NCI-H2081 (cell line): ENCODE measurements around the gene LAYN.

Experiments
- DNase-seq, 2 experiments: peaks; one replicate each; lab custom pipeline; 2025; lab: John Stamatoyannopoulos, UW

LAYN gene

DNA sequence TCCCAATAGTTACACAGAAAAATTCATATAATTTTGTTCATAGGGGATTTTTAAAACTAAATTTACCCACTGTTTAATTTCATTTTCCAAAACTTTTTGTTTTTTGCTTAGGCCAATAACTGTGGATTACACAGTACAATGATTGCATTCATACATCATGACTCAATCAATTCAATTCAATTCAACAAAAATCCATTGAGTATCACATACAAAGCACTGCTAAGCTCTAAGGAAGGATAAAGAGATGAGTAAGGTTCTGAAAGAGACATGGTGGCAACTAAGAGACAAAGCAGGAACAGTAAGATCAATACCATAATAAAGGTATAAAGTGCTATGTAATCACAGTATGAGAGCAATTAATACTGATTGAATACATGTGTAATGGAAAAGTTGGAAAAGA lies 9.4 kb upstream of the LAYN start:
- DNase-seq, result no peak

DNA sequence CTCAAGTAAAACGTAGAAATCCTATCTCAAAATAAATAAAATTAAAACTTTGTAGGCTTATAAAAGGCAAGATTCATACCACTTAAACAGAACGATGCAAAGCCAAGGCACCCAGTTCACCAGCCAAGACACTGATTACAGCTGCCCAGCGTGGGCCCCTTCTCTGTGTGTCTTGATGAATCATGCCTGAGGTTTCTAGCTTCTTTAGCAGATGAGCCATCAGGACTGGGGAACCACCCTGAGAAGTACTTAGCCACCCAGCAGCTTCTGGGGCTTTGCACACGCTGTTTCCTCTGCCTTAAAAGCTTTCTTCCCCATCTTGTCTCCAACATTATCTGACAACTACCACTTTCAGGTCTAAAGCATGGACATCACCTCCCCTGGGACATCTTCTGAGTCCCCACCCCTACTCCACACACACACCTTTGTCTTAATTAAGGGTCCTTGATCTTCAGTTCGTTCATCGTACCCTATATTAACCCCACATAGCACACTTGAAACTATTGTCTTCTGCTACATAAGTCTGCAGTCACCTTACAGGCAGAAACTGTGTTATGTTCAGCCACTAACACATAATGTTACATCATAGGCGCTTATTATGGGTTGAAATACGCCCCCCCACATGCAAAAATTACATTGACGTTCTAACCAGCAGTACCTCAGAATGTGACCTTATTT lies 8.7 kb upstream of the LAYN start:
- DNase-seq, result no peak

DNA sequence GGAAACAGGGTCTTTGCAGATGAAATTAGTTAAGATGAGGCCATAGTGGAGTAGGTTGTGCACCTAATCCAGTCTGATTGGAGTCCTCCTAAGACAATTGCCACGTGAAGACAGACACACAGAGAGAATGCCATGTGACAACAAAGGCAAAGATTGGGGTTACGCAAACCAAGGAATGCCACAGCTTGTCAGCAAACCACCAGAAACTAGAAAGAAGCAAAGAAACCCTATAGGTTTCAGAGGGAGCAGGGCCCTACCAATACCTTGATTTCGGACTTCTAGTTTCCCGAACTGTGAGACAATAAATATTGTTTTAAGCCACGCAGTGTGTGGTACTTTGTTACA lies 8.2 kb upstream of the LAYN start:
- no peak for DNase-seq

DNA sequence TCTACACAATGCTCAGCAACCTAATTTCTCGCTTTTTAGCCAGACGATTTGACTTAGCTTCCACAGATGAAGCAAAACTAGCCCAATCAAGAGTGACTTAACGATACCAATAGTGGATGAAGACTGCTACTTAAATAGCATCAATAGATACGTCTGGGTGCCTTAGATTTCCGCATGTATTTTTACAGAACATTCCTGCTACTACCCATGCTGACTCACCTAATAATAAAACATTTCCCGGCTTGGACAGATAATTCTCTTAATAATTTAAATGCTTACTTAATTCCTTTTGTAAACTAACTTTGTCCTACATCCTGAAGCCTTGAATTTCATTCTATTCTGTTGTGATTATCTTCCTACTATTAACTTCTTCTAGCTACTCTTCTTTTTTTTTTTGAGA lies 5.2 kb upstream of the LAYN start:
- no peak for DNase-seq

DNA sequence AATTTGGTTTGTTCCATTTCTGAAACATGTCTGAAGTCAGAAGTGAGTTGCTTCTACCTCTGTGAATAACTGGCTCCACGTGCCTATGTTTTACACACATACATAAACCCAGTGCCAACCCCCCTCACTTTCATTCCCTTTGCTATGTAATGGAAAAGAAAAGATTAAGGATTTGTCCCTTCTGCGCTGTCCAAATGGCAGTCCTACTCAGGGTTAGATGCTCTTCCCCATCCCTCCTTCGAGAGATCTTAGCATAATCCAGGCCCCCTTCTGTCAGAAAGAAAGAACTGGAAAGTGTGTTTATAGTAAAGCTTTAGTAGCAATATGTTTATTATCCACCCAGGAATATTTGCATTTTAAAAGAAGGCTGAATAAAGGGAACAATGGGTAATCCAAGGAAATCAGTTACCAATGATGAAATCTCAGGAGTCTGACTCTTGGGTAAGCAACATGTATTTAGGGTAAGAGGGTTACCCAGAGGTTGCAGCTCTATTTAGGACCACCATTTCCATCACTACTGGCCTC lies 3.1 kb upstream of the LAYN start:
- DNase-seq, result no peak

DNA sequence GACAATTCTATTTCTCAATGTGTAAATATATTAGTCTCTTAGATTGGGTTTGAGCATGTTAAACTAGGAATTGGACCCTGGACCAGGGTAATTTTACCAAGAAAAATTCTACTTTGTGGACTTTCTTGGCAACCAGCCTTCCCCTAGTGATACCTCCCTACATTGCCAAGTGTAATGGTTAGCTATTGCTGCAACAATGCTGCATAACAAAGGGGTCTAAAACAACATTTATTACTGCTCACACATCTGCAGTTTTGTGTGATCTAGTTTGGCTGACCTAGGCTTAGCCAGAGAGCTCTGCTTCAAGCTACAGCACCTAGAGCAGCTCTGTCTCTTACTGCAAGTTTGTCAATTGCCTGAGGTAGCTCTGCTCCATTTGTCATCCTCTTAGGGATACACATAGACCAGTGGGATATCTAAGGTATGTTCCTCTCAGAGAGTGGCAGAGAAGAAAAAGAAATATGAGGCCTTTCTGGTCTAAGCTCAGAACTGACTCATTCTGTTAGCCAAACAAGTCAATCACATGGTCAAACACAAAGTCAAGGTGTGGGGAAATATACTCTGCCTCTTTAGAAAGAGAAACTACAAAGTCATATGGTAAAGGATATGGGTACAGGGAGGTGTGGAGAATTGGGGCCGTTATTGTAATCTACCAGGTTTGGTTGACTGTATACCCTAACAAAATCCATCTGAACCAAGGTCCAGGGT lies 2.0 kb upstream of the LAYN start:
- no peak for DNase-seq

DNA sequence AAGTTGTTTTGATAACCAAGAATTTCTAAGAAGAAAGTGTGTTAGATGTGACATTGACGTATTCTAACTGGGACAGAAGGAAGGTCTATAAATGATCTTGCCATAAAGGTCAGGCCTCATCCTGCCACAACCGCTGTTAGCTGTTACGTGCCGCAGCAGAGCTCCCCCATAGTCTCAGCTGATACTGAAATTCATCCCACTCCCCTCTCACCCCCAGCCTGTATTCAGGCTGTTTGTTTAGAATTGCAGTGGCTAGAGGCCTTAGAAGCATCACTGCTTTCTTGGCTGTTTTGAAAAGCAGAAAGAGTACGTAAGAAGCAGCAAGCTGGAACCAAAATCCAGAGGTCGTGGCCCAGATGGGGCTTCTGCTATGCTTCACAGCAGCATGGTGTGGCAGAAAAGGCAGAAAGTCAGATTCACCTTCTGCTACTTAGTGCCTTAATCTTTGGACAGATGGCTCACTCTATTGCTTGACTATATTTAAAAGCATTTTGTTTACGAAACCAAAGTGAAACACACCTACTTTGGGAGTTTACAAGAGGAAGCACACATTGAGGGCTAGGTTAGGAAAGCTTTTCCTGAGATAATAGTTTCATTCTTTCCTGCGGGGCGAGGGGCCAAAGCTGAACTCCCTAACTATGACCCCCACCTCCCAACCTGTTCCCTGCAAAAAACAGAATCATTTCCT lies 950 bp upstream of the LAYN start:
- no peak for DNase-seq

DNA sequence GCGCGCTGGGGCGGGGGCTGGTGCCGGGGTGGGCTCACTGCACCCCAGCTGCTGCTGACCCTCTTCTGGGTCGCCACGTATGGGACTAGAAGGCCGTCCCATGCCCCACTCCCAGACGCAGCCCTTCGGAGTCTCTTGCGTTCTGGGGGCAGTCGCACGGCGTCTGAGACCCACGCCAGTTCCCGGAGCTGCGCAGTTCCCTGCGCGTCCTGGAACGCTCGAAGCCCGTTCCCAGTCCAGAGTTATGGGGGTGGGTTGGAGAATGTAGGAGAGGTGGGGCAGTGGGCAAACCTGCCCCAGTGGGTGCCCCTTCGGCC lies 375 bp downstream of the LAYN start:
- no peak for DNase-seq

DNA sequence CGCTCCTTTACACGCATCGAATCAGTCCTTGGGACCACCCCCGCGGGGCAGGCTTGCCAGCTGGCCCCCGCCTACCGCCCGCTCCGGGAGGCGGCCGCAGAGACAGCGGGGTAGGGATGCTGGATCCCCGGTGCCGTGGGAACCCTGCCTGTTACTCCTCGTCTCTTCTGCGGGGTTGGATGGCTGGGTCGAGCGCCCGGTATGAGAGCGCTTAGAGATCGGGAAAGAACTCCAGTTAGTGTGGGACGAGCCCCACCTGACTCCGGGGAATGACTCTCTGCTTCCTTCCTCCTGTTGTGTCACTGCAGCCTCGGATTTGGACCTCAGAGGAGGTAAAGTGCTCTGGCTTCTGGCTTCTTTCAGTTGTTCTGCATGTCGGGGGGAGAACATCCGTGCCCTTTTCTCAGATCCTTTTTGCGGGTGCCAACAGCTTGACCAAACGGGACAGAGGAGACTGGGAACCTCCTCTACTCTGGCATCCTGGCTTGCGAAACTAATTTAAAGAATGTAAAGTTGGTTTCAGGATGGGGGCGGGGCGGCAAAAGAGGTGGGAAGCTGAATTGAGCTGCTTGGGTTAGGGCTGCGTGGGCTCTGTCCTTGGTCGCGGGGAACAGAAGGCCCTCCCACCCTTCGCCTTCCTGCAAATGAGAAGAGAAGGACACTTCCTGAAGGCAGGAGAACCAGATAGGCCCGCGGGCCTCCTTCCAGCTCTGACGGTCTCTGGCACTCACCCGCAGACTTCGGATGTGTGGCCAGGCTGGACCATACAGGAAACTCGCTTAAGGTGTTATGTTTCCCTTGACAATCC lies 938 bp downstream of the LAYN start:
- DNase-seq, result no peak

DNA sequence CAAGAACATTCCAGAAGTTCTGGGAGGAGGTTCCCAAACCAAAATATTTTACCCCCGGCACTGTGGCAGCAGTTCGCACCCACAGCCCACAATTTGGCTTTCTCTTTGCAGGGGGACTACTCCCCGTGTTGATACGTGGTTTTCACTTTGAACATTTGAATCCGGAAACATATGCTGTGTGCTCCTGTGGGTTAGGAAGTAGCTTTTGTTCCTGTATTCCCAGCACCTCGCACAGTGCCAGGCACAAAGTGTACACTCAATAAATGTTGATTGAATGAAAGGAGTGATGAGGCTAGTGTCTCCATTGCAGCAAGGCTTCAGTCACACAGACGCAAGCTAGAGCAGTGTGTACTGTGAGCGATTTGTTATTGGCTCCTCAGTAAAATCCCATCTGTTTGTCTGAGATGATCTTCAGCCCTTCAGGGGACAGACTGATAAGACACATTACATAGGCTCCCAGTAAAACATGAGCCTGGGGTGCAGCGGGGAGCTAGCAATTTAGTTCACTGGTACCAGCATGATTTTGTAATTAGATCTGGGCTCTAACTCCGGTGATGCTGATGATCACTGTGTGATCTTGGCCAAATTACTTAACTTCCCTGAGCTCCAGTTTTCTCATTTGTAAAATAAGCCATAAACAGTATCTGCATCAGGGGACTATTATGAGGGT lies 2.2 kb downstream of the LAYN start:
- no peak for DNase-seq

DNA sequence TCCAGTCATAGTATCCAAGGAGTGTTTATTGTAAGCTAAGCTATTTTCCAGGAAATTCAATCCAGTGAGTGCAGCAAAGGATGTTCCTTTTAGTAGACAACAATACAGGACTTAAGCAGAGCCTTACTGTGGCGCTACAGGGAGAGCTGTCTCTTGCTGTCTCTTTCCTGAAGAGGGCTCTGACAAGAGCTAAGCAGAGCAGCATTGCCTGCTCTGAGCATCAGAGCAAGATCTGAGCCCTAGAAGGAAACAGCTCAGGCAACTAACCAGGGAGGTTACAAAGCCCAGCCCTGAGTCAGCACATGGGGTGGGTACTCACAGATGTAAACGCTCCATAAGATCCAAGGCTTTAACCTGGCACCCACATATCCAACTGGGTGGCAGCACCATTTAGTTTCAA lies 8.0 kb downstream of the LAYN start:
- no peak for DNase-seq

DNA sequence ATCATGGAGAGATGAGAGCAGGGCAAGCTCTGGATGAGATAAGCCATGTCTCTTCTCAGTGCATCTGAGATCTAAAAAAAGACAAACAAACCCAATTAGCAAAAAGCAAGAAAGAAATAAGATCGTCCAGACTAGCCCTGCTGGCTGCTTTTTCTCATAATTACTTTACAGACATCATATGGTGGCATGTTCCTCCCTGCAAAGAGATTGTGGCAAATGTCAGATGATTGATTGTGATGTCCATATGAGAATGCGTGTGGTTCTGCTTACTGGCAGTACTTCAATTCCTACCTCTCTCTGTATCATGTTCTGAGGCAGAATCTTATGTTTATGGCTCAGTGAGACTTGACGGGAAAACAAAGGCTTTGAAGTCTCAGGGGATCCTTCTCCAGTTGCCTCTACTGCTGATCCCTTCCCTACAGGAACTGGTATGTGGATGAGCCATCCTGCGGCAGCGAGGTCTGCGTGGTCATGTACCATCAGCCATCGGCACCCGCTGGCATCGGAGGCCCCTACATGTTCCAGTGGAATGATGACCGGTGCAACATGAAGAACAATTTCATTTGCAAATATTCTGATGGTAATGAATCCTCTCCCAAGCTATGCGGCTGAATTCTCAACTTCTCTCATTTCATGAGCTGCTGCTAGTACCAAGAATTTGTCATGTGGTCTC lies 8.8 kb downstream of the LAYN start:
- no peak for DNase-seq

DNA sequence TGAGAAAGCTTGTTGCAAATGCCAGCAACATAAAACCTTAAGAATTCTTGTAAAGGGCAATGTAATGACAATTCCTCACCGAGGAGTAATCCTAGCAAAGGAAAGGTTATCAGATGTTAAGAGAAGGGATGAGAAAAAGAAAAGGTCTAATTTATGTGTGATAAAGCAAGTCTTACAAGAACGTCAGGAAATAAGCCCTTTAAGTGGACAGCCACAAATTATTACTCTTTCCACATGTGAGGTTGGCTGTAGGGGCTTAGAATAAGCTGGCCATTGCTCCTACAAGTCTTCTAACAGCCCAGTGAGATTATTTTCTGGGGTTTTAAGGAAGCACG lies 9.3 kb downstream of the LAYN start:
- no peak for DNase-seq

DNA sequence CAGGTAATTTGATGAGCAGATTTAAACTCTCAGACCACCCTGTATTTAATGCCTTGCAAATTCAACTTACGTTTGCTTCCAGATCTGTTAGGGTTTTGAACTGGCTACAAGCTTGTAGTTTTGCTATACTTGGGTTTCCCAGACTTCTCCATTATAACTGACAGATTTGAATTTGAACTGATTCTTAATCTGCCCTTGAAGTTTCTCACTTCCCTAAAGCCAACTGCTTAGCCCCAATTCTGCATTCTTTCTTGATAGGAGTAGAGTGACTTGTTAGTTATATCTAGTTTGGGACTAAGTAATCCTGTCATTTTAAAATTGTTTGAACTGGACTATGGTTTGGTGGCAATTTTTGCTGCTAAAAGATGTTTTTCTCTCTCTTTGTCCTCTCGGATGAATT lies 9.7 kb downstream of the LAYN start:
- DNase-seq, result no peak

DNA sequence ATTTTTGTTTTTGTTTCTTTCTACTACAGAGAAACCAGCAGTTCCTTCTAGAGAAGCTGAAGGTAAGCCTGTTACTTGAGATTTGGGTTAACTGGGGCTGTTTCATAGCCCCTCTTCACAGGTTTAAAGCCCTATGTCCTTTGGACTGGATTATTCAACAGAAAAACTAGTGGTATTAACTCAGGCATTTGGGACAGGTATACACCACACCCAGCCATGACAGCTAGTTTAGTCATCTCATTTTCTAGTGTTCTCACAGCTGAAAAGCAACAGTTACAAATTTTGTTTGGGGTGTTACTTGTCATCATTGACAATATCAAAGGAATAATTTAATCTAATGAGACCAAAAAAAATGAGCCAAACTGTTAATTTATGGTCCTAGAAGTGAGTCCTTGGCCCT lies 14.0 kb downstream of the LAYN start:
- DNase-seq, result no peak

DNA sequence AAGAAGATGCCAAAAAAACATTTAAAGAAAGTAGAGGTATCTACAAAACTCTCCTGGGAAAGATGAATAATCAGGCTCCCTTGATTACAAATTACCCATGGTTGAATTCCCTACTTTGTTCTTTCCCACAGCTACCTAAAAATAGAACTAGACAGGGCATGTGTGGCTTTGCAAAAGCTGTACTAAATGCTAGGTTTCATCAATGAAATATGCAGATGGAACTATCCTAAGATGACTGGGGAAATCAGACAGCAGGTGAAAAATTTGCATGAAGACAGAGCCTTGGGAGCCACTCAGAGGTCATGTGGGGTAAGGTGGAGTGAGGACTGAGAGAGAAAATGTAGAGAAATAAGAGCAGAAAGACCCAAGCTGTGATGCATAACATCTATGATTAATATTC lies 14.7 kb downstream of the LAYN start:
- DNase-seq, result no peak

DNA sequence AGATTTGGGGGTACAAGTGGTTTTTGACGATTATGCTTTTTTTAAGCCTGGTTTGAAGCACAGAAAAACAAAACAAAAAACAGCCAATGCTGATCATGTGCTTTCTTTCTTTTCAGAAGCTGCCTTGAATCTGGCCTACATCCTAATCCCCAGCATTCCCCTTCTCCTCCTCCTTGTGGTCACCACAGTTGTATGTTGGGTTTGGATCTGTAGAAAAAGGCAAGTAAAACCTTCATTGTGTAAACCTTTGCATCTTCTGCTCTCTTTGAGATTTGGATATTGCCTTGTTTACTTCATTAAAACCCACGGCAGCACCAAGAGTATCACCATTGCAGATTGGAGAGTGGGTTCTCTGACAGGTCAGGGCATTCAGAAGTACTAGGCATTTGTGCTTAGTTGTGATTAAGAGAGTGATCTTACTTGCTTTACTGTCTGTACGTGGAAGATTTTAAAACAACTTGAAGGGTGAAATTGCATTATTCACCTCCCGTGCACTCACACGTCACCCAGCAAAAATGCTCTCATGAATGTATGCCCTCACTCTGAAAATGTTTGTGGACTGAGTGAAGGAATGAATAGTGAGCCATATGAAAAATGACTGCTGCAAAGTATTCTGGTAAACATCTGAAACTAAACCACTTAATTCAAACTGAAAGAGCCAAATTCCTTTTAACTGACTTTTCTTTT lies 17.0 kb downstream of the LAYN start:
- no peak for DNase-seq

DNA sequence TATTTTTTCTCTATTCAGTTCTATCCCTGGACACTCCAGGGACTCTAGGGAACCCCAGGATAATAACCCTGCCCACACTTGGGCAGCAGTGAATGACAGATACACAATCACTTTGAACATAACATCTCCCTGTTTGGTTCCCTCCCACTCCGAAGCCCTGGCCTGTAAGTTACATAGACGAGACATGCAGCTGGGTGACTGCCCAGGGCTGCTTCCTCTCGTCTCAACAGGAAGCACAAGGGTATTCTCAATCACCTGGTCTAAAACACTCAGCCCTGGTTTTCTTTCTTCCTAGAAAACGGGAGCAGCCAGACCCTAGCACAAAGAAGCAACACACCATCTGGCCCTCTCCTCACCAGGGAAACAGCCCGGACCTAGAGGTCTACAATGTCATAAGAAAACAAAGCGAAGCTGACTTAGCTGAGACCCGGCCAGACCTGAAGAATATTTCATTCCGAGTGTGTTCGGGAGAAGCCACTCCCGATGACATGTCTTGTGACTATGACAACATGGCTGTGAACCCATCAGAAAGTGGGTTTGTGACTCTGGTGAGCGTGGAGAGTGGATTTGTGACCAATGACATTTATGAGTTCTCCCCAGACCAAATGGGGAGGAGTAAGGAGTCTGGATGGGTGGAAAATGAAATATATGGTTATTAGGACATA lies 19.4 kb downstream of the LAYN start:
- no peak for DNase-seq

DNA sequence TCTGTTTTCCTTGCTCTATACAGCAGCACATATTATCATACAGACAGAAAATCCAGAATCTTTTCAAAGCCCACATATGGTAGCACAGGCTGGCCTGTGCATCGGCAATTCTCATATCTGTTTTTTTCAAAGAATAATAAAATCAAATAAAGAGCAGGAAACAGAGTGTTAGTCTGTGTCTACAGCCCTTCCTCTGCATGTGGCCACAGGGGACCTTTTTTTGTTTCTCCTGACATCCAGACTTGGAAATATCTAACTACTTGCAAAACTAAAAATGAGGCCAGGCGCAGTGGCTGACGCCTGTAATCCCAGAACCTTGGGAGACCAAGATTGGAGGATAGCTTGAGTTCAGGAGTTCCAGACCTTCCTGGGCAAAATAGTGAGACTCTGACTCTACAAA lies 20.3 kb downstream of the LAYN start:
- no peak for DNase-seq

DNA sequence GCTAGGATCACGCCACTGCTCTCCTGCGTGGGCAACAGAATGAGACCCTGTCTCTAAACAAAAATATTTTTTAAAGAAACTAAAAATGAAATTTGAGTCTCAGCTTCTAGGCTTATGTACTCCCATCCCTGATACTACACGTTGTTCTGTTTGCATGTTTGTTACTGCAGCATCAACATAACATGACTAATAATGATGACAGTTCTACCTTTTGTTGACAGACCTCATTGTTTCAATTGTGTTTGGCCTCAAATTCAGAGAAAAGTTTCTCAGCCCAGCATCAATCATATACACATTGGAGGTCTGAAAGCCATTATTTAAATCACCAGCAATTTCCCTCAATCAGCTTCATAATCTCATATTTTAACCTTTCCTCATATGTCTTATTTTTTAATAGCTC lies 20.8 kb downstream of the LAYN start:
- DNase-seq, result no peak
